AML-193 (cell line): ENCODE data around the gene ERGIC1.

ENCODE experiments used
- DNase-seq, 2 experiments: peaks; one replicate each; lab custom pipeline; 2025; lab: John Stamatoyannopoulos, UW

ERGIC1 gene

GRCh38 chr5:172901788-172902496, 67.9 kb downstream of the ERGIC1 start:
- no peak for DNase-seq

- no peak for DNase-seq
These were observed 68.7 kb downstream of the ERGIC1 start for GRCh38 chr5:172902497-172903472.

GRCh38 chr5:172903790-172904189, 69.7 kb downstream of the ERGIC1 start:
- no peak for DNase-seq

- DNase-seq = no peak
These were observed 70.2 kb downstream of the ERGIC1 start for GRCh38 chr5:172904312-172904642.

- no peak for DNase-seq
These were observed 70.7 kb downstream of the ERGIC1 start for GRCh38 chr5:172904643-172905345.

GRCh38 chr5:172905346-172906140, 71.5 kb downstream of the ERGIC1 start:
- no peak for DNase-seq

GRCh38 chr5:172906436-172906835, 72.4 kb downstream of the ERGIC1 start:
- DNase-seq = no peak

GRCh38 chr5:172906888-172907287, 72.8 kb downstream of the ERGIC1 start:
- DNase-seq = no peak

- no peak for DNase-seq
These were observed 73.6 kb downstream of the ERGIC1 start for GRCh38 chr5:172907657-172908056.

GRCh38 chr5:172908662-172909061, 74.6 kb downstream of the ERGIC1 start:
- no peak for DNase-seq

GRCh38 chr5:172909931-172910502, 76.0 kb downstream of the ERGIC1 start:
- no peak for DNase-seq

- peak; percentile 8 to 38 for DNase-seq
These were observed 77.0 kb downstream of the ERGIC1 start for GRCh38 chr5:172910828-172911627.

- no peak for DNase-seq
These were observed 77.5 kb downstream of the ERGIC1 start for GRCh38 chr5:172911628-172911880.

- DNase-seq = no peak
These were observed 77.9 kb downstream of the ERGIC1 start for GRCh38 chr5:172911976-172912375.

GRCh38 chr5:172913117-172913850, 79.2 kb downstream of the ERGIC1 start:
- DNase-seq = no peak

- no peak for DNase-seq
These were observed 81.5 kb downstream of the ERGIC1 start for GRCh38 chr5:172915514-172915913.

- no peak for DNase-seq
These were observed 84.6 kb downstream of the ERGIC1 start for GRCh38 chr5:172918421-172919371.

GRCh38 chr5:172919525-172920446, 85.7 kb downstream of the ERGIC1 start:
- no peak for DNase-seq
